Naive thymus-derived CD8-positive, alpha-beta T cell (primary cell): ENCODE data around the gene ENOX1. TPM values are rescaled to one million over a fixed set of nuclear protein-coding genes. Genes with fewer than 3 reads are reported as not detected.

ENCODE experiments used
- ATAC-seq, 2 donors: fragments of 150-1000 bp; cut with Tn5 transposase in 1 of 2; sonication (Bioruptor Pico), chemical (Tn5 transposase) in 1 of 2; 1 replicate in 1 of 2; 2 replicates in 1 of 2; pipeline ENCODE4 v1.10.0; 2021; ENCODE audit warnings: mild to moderate bottlenecking in 2 of 2, moderate library complexity in 2 of 2
- POLR2A ChIA-PET: fragments of 350-600 bp; sonication (Branson Sonifier 250); formaldehyde crosslinking; loops from one replicate; lab custom pipeline; 2021; ENCODE audit warnings: antibody characterized with exemption; lab: Charles Lee
- DNase-seq, 10 donors: peaks; one replicate each; pipeline versions ENCODE4 v3.0.0 to v3.0.0-alpha.2; 2020 to 2022
- H3K27ac Mint-ChIP-seq, 10 donors: one replicate each; pipeline ENCODE4 v1.8.0; 2020 to 2022; ENCODE audit warnings: mild to moderate bottlenecking in 10 of 10, mixed read lengths in 10 of 10, moderate library complexity in 4 of 10, inconsistent platforms in 1 of 10
- H3K27me3 Mint-ChIP-seq, 5 donors: one replicate each; pipeline ENCODE4 v1.8.0; 2021 to 2022; ENCODE audit warnings: mixed read lengths in 5 of 5
- H3K36me3 Mint-ChIP-seq, 3 donors: one replicate each; pipeline ENCODE4 v1.8.0; 2020 to 2022; ENCODE audit warnings: mixed read lengths in 3 of 3, mild to moderate bottlenecking in 2 of 3, inconsistent platforms in 1 of 3
- H3K4me1 Mint-ChIP-seq, 4 donors: one replicate each; pipeline ENCODE4 v1.8.0; 2021 to 2022; ENCODE audit warnings: mixed read lengths in 4 of 4
- H3K4me3 Mint-ChIP-seq, 10 donors: one replicate each; pipeline ENCODE4 v1.8.0; 2020 to 2022; ENCODE audit warnings: mild to moderate bottlenecking in 10 of 10, mixed read lengths in 10 of 10, moderate library complexity in 6 of 10, inconsistent platforms in 1 of 10
- H3K9me3 Mint-ChIP-seq, 9 donors: one replicate each; pipeline ENCODE4 v1.8.0; 2020 to 2022; ENCODE audit warnings: mixed read lengths in 9 of 9, mild to moderate bottlenecking in 3 of 9, inconsistent platforms in 1 of 9, moderate library complexity in 1 of 9
- polyA plus RNA-seq, 3 donors: library from polyadenylated mRNA; unstranded; fragments of 300-500 nt; fragmentation: Illumina TruSeq; gene quantifications; one replicate each; pipeline ENCODE4 v1.2.3, GENCODE V29; 2021
- total RNA-seq, 8 experiments: library from RNA in 2 of 8; stranded (reverse) in 2 of 8; gene quantifications; one replicate each; pipeline ENCODE4 v1.2.3 and lab custom pipeline; 2021 to 2026

Gene ENOX1
- total and polyA plus RNA-seq, 5 experiments from 2014 or later, result not detected

DNA sequence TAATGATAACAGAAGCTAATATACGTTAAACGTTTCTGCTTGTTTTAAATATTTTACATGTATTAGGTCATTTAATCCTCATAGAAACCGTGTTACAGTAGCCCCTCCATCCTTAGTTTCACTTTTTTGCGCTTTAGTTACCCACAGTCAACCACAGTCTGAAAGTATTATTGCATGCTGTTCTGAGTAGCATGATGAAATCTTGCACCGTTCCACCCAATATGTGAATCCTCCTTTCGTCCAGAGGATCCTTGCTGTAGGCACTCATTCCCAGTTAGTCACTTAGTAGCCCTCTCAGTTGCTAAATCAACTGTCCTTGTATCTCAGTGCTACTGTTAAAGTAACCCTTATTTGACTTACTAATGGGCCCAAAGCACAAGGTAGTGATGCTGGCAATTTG is 257.8 kb downstream of the ENOX1 start:
- Mint-ChIP-seq H3K27ac (no peak overlapping the region), H3K9me3 (no peaks in the 10 kb centered on the region), H3K36me3 (no peaks in the 10 kb centered on the region), H3K4me3 (no peak overlapping the region), H3K4me1 (no peaks in the 10 kb centered on the region), H3K27me3 (peaks cover 0 to 9% (median 0%) of the 10 kb centered on the region in 5 donors)
- POLR2A ChIA-PET, result no interaction called here
- ATAC-seq (no peak), DNase-seq (no peak)

DNA sequence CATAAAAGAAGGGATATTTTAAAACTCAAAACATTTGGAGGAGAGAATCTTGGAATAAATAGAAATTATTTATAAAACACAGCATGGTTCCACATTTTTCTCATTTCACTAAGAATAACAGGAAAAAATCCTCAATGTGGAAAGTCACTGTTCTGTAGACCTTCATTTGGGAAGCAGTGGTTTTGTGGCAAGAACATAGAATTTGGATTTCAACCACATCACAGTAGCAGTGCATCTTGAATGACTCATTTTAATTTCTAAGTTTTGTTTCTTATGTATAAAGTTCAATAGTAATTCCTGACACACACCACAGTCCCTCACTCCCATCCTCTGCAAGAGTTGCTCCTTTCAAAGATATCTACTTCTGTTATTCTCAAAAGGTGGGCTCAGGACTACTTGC is 264.0 kb downstream of the ENOX1 start:
- H3K9me3 Mint-ChIP-seq, result peaks cover 0 to 2% (median 0%) of the 10 kb centered on the region in 9 donors
- ATAC-seq (no peak), DNase-seq (no peak)
- H3K36me3 Mint-ChIP-seq, result no peaks in the 10 kb centered on the region
- no peak overlapping the region for H3K4me3 Mint-ChIP-seq
- peaks cover 0 to 13% (median 2%) of the 10 kb centered on the region in 5 donors for H3K27me3 Mint-ChIP-seq
- no peak overlapping the region for H3K27ac Mint-ChIP-seq
- POLR2A ChIA-PET, result no interaction called here
- no peaks in the 10 kb centered on the region for H3K4me1 Mint-ChIP-seq

DNA sequence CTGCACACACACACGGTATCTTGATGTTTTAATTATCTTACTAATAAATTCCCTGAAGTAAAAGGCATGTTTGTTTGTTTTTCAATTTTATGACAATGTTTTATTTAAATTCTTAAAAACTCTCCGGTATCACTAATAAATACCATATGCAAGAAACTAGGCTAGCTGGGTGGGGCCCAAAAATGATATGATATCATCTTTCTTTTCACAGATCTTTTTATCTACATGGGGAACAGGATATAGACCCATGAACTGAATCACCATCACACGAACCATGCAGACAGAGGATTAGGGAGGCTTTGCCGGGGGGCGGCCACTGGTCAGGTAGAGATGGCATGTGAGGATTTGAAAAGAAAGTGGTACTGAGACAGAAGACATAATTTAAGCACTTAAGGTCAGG is 266.4 kb downstream of the ENOX1 start:
- Mint-ChIP-seq H3K27me3 (peaks cover 0 to 13% (median 2%) of the 10 kb centered on the region in 5 donors), H3K36me3 (no peaks in the 10 kb centered on the region)
- DNase-seq, result no peak

DNA sequence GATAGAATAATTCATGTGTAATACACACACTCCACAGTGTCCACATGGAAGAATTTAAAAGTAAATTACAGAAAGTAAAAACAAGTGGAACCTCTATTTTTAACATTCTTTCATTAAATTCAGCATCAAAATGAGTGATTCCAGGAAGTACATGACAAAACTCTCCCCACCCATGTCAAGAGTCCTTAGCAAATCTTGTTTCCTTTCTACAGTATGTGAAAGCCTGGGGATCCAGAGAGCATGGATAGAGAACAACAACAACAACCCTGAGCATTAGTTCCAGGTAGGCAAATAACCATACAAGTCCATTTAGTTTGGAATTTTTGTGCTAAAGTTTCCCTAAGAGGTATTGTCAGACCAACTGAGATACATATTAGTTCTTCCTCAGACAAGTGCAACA is 267.9 kb downstream of the ENOX1 start:
- Mint-ChIP-seq H3K4me3 (no peak overlapping the region), H3K27ac (no peak overlapping the region), H3K36me3 (no peaks in the 10 kb centered on the region), H3K9me3 (peaks cover 0 to 2% (median 0%) of the 10 kb centered on the region in 9 donors), H3K27me3 (peaks cover 0 to 3% (median 2%) of the 10 kb centered on the region in 5 donors), H3K4me1 (no peaks in the 10 kb centered on the region)
- DNase-seq (no peak), ATAC-seq (no peak)
- POLR2A ChIA-PET, result no interaction called here

More for the DNA sequence above, 266.4 kb downstream of the ENOX1 start:
- no peak for ATAC-seq
- Mint-ChIP-seq H3K4me3 (no peak overlapping the region), H3K4me1 (no peaks in the 10 kb centered on the region), H3K27ac (no peak overlapping the region), H3K9me3 (peaks cover 0 to 2% (median 0%) of the 10 kb centered on the region in 9 donors)
- POLR2A ChIA-PET, result no interaction called here

DNA sequence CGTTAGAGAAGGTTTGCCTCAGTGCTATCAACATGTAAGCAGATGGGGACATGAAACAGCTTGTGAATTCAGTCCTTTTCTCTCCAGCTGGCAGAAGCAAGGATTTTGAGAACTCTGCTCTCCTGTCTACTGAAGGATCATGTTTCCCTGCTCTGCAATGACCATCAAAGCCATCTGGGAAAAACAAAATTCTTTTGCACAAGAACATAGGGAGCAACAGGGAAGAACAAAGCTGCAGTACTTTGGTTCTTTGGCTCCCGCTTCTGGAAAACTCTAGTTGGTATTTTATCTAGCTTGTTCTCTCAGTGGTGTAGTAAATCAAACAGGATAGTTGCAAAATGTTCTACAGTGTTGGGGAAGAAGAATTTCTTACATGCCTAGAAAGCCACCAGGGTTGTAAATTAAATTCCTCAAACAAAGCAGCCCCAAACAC is 270.4 kb downstream of the ENOX1 start:
- Mint-ChIP-seq H3K9me3 (peaks cover 0 to 2% (median 0%) of the 10 kb centered on the region in 9 donors), H3K27me3 (peaks cover 0 to 9% (median 2%) of the 10 kb centered on the region in 5 donors), H3K36me3 (no peaks in the 10 kb centered on the region), H3K4me1 (no peaks in the 10 kb centered on the region), H3K4me3 (no peak overlapping the region), H3K27ac (no peak overlapping the region)
- POLR2A ChIA-PET, result no interaction called here
- ATAC-seq (no peak), DNase-seq (no peak)

DNA sequence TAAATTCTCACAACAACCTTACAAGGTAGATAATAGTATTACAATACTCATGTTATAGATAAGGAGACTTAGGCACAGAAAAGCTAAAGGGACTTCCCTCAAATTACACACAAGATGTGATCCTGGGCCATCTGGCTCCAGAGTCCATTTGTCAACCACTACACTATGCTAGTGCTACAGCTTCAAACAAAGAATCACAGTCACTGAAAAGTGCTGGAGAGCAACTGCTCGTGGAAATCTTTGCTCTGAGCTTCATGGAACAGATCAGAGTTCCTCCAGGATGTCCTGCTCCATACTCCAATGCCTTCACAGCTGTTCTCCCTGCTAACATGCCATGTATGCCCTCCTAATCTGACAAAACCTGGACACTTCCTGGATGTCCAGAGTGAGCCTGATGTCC is 271.2 kb downstream of the ENOX1 start:
- ATAC-seq (no peak), DNase-seq (no peak)
- Mint-ChIP-seq H3K9me3 (peaks cover 0 to 2% (median 0%) of the 10 kb centered on the region in 9 donors), H3K4me3 (no peak overlapping the region), H3K36me3 (no peaks in the 10 kb centered on the region), H3K4me1 (no peaks in the 10 kb centered on the region), H3K27ac (no peak overlapping the region), H3K27me3 (peaks cover 0 to 9% (median 2%) of the 10 kb centered on the region in 5 donors)
- POLR2A ChIA-PET, result no interaction called here

DNA sequence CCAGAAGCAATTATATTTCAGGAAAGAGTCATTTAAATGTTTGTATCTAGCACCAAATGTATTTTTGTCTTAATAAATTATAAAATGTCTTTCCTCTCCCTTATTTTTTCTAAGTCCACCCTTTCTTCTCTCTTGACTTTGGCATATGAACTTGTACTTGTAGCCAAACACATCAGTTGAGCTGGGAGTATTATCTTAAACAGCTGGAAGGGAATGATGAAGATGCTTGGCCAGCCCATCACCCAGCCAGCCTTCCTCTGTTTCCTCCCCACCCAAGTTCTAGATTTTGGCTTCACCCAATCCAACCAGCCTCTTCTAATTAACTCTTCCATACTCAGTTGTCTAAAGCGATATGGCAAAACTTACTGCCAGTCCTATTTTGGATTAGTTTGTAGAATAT is 272.5 kb downstream of the ENOX1 start:
- ATAC-seq (no peak), DNase-seq (no peak)
- Mint-ChIP-seq H3K9me3 (peaks cover 0 to 2% (median 0%) of the 10 kb centered on the region in 9 donors), H3K27ac (no peak overlapping the region), H3K4me1 (no peaks in the 10 kb centered on the region), H3K27me3 (peaks cover 0 to 6% (median 1%) of the 10 kb centered on the region in 5 donors), H3K36me3 (no peaks in the 10 kb centered on the region), H3K4me3 (no peak overlapping the region)
- POLR2A ChIA-PET, result no interaction called here

DNA sequence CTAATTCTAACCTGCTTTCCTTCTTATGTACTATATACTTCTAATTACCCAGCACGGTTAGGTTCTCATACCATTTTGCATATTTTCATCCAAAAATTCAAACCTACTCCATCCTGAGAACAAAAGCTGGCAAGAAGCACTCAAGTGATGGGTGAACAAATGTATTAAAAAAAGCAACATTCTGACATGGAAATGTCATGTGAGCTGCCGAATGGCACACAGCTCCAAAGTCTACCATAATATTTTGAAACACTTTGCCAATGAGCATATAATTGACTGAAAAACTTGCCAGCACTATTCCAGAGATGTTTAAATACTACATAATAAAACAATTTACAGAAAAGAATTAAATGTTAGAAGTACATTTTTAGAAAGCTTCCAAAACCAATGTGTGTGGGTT is 274.6 kb downstream of the ENOX1 start:
- H3K27ac Mint-ChIP-seq, result no peak overlapping the region
- POLR2A ChIA-PET, result no interaction called here
- no peak for DNase-seq
- H3K4me3 Mint-ChIP-seq, result no peak overlapping the region
- H3K4me1 Mint-ChIP-seq, result no peaks in the 10 kb centered on the region
- no peak for ATAC-seq
- no peaks in the 10 kb centered on the region for H3K9me3 Mint-ChIP-seq
- peaks cover 0 to 6% (median 0%) of the 10 kb centered on the region in 5 donors for H3K27me3 Mint-ChIP-seq
- no peaks in the 10 kb centered on the region for H3K36me3 Mint-ChIP-seq

DNA sequence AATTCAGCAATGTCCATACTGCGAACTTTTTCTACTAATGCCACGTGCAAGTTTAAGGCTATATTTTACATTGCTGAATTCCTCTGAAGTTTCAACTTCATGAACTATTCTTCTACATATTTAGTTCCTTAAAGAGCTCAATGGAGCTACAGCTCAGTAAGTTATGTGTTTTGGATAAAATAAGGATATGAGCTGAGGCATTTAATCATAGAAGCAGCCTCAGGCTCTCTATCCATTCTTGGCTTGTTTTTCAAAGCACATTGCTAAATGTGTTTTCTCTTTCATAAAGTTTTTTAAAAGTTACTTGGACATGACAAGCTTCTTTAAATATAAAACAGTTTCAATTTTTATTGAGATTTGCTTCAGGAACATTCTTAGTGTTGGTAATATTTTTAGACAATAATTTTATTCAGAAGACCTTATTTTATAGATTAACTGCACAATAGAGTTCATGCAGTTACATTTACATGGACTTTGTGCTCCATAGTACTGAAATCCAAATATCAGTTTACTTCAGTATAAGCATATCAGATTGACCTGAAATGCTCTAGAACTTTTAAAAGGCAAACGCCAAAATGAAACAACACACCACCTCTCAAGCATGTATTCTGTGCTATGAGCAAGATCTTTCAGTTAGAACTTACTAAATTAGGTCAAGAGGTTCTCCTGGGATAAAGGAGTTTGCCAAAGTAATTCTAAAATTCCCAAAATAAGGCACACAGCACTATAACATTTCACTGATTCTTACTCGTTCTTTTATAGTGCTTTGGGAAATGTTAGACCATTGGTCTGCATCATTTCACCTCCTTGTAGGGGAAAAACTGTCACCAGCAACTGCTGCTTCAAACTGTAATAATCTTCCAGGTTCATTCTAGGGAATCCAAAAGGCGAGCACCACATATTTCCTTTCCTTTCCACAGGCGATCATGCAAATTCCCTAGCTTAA is 275.5 kb downstream of the ENOX1 start:
- H3K9me3 Mint-ChIP-seq, result no peaks in the 10 kb centered on the region
- no peak for DNase-seq
- peaks cover 0 to 6% (median 0%) of the 10 kb centered on the region in 5 donors for H3K27me3 Mint-ChIP-seq
- H3K4me3 Mint-ChIP-seq, result no peak overlapping the region
- ATAC-seq, result no peak
- H3K36me3 Mint-ChIP-seq, result no peaks in the 10 kb centered on the region
- POLR2A ChIA-PET, result no interaction called here
- H3K4me1 Mint-ChIP-seq, result no peaks in the 10 kb centered on the region
- H3K27ac Mint-ChIP-seq, result no peak overlapping the region

DNA sequence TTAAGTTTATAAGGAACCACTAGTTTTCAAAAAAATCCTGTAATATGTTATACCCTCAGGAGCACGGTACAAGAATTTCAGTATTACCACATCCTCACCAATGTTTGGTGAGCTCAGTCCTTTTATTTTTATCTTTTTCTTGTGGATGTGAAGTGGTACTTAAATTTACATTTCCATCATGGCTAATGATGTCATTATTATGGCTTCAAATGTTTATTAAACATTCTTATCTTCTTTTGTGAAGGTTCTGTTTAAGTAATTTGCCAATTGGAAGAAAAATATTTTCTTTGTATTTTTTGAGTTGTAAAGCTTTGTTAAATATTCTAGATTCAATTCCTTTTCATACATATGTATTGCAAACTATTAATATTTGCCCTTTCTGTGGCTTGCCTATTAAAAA is 291.0 kb downstream of the ENOX1 start:
- peaks cover 0 to 13% (median 0%) of the 10 kb centered on the region in 9 donors for H3K9me3 Mint-ChIP-seq
- H3K27me3 Mint-ChIP-seq, result peaks cover 0 to 24% (median 3%) of the 10 kb centered on the region in 5 donors
- no peak for DNase-seq
- no peak for ATAC-seq
- H3K36me3 Mint-ChIP-seq, result peaks cover 0 to 6% (median 0%) of the 10 kb centered on the region in 3 donors
- H3K4me3 Mint-ChIP-seq, result no peak overlapping the region
- no peaks in the 10 kb centered on the region for H3K4me1 Mint-ChIP-seq
- H3K27ac Mint-ChIP-seq, result no peak overlapping the region
- POLR2A ChIA-PET, result no interaction called here

DNA sequence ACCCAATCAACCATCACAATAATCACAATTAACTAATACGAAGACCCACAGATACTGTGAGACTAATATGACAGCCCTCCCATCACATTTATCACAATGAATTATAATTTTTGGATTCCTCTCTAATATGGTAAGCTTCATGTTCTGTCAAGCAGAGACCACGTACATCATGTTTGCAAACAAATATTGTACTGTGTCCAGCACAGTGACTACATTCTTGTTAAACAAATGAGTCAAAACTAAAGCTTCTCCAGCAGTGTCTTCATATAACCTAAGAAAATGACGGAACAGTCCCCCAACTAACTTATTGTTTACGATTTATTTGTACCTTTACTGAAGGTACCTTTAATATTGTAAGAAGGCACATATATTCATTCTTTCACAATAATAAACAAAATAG is 292.6 kb downstream of the ENOX1 start:
- Mint-ChIP-seq H3K4me3 (no peak overlapping the region), H3K27me3 (peaks cover 0 to 15% (median 3%) of the 10 kb centered on the region in 5 donors), H3K4me1 (no peaks in the 10 kb centered on the region), H3K36me3 (no peaks in the 10 kb centered on the region), H3K27ac (no peak overlapping the region), H3K9me3 (peaks cover 0 to 4% (median 0%) of the 10 kb centered on the region in 9 donors)
- POLR2A ChIA-PET, result no interaction called here
- ATAC-seq (no peak), DNase-seq (no peak)

DNA sequence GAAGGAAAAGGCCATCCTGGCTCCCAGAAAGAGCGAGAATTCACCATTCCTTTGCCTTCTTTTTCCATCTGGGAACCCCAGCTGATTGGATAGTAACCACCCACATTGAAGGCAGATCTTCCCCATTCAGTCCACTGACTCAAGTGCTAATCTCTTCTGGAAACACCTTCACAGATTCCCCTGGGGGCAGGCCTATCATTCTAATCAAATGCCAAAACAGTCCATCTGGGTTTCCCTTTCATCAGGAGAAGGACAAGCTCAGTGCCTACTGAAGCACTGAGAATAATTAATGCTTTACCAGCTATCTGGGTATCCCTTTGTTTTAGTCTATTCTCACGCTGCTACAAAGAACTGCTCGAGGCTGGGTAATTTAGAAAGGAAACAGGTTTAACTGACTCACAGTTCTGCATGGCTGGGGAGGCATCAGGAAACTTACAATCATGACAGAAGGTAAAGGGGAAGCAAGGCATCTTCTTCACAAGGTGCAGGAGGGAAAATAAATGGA is 293.2 kb downstream of the ENOX1 start:
- no peak overlapping the region for H3K4me3 Mint-ChIP-seq
- POLR2A ChIA-PET, result no interaction called here
- peaks cover 0 to 14% (median 3%) of the 10 kb centered on the region in 5 donors for H3K27me3 Mint-ChIP-seq
- ATAC-seq (no peak), DNase-seq (no peak)
- H3K27ac Mint-ChIP-seq, result no peak overlapping the region
- no peaks in the 10 kb centered on the region for H3K36me3 Mint-ChIP-seq
- peaks cover 0 to 4% (median 0%) of the 10 kb centered on the region in 9 donors for H3K9me3 Mint-ChIP-seq
- no peaks in the 10 kb centered on the region for H3K4me1 Mint-ChIP-seq

DNA sequence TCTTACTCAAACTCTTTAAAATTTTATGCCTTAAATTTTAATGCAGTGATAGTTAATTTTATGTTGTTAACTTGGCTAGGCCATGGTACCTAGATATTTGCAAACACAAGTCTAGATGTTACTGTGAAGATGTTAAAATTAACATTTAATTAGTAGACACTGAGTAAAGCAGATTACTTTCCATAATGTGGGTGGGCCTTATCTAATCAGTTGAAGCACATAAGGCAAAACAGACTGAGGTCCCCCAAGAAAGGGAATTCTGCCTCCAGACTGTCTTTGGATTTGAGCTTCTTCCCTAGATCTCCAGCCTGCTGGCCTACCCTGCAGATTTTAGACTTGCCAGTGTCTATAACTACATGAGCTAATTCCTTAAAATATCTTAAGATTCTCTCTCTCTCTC is 294.0 kb downstream of the ENOX1 start:
- Mint-ChIP-seq H3K27me3 (peaks cover 0 to 13% (median 0%) of the 10 kb centered on the region in 5 donors), H3K9me3 (peaks cover 0 to 4% (median 0%) of the 10 kb centered on the region in 9 donors), H3K4me3 (no peak overlapping the region), H3K36me3 (no peaks in the 10 kb centered on the region), H3K27ac (no peak overlapping the region), H3K4me1 (no peaks in the 10 kb centered on the region)
- POLR2A ChIA-PET, result no interaction called here
- ATAC-seq, result no peak
- DNase-seq, result no peak
